HFFc6 (cell line): ENCODE results near the gene TPO. TPM values are rescaled to one million over a fixed set of nuclear protein-coding genes. Genes with fewer than 3 reads are reported as not detected.
A peak's percentile ranks its signal among the peaks of the same experiment; 100 is the strongest.

Source experiments
- DNase-seq: peaks from one replicate; pipeline ENCODE4 v3.0.0-alpha.2; 2018
- H3K27ac Mint-ChIP-seq: 2 replicates; pipeline ENCODE4 v1.8.0; 2020; ENCODE audit warnings: mild to moderate bottlenecking, mixed read lengths
- H3K27me3 Mint-ChIP-seq: 2 replicates; pipeline ENCODE4 v1.8.0; 2021; ENCODE audit warnings: mild to moderate bottlenecking, moderate library complexity, mixed read lengths; ENCODE audit not compliant: insufficient read depth
- H3K36me3 Mint-ChIP-seq: 2 replicates; pipeline ENCODE4 v1.8.0; 2021; ENCODE audit warnings: low read depth, mixed read lengths
- H3K4me1 Mint-ChIP-seq: 2 replicates; pipeline ENCODE4 v1.8.0; 2020; ENCODE audit warnings: low read depth, mixed read lengths
- H3K4me3 Mint-ChIP-seq: 2 replicates; pipeline ENCODE4 v1.8.0; 2020; ENCODE audit warnings: mild to moderate bottlenecking, moderate library complexity, mixed read lengths
- H3K9me3 Mint-ChIP-seq: 2 replicates; pipeline ENCODE4 v1.8.0; 2020; ENCODE audit warnings: mild to moderate bottlenecking, mixed read lengths
- total RNA-seq, 6 experiments: library from RNA; stranded (reverse); fragmentation: NEBNext Ultra II Directional; extraction: Animal tissue kit (Norgen Biotek cat#: 25700); gene quantifications; 2 replicates in 1 of 6; 3 replicates in 5 of 6; pipeline ENCODE4 v1.2.3, GENCODE V29; 2021
- TF ChIP-seq, protein P1 (sequence below): fragments of 200-600 bp; sonication (generic); IDR thresholded peaks from 2 replicates; pipeline ENCODE4 v1.5.0; 2021; ENCODE audit warnings: antibody characterized with exemption, mild to moderate bottlenecking

TPO gene
- total RNA-seq, 6 experiments from 2014 or later, result not detected

DNA sequence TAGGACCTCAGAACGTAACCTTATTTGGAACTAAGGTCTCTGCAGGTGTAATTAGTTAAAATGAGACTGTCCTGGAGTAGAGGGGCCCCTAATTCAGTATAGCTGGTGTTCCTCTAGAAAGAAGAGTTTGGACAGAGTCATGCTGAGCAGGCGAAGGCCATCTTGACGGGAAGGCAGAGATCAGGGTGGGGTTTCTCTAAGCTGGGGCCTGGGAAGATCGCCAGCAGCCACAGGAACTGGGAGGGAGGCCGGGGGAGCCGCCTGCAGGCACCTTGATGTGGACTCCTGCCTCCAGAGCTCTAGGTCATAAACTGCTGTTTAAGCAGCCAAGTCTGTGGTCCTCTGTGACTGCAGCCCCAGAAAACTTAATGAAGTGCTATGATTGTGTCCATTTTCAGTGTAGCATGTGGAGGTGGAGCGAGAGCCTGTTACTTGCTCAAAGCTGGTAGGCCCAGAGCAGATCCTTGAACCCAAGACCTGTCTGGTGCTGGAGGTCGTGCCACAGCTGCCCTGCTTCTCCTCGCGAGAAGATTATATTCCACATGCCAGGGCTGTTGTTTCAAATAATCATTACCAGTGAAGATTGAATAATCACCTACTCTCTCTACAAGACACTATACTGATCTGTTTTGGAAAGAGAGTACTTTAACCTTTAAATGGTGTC is 105.7 kb downstream of the TPO start:
- H3K36me3 Mint-ChIP-seq, result no peaks in the 10 kb centered on the region
- H3K9me3 Mint-ChIP-seq, result no peaks in the 10 kb centered on the region
- peak; percentile 15 for DNase-seq
- no peak overlapping the region for H3K4me3 Mint-ChIP-seq
- H3K27me3 Mint-ChIP-seq, result peaks cover 21% of the 10 kb centered on the region
- H3K4me1 Mint-ChIP-seq, result 0 out of 2 replicates have a peak, but pooled peaks cover 6% of the 10 kb centered on the region
- TF ChIP-seq, protein P1, sequence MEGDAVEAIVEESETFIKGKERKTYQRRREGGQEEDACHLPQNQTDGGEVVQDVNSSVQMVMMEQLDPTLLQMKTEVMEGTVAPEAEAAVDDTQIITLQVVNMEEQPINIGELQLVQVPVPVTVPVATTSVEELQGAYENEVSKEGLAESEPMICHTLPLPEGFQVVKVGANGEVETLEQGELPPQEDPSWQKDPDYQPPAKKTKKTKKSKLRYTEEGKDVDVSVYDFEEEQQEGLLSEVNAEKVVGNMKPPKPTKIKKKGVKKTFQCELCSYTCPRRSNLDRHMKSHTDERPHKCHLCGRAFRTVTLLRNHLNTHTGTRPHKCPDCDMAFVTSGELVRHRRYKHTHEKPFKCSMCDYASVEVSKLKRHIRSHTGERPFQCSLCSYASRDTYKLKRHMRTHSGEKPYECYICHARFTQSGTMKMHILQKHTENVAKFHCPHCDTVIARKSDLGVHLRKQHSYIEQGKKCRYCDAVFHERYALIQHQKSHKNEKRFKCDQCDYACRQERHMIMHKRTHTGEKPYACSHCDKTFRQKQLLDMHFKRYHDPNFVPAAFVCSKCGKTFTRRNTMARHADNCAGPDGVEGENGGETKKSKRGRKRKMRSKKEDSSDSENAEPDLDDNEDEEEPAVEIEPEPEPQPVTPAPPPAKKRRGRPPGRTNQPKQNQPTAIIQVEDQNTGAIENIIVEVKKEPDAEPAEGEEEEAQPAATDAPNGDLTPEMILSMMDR, result no peak
- no peak overlapping the region for H3K27ac Mint-ChIP-seq

DNA sequence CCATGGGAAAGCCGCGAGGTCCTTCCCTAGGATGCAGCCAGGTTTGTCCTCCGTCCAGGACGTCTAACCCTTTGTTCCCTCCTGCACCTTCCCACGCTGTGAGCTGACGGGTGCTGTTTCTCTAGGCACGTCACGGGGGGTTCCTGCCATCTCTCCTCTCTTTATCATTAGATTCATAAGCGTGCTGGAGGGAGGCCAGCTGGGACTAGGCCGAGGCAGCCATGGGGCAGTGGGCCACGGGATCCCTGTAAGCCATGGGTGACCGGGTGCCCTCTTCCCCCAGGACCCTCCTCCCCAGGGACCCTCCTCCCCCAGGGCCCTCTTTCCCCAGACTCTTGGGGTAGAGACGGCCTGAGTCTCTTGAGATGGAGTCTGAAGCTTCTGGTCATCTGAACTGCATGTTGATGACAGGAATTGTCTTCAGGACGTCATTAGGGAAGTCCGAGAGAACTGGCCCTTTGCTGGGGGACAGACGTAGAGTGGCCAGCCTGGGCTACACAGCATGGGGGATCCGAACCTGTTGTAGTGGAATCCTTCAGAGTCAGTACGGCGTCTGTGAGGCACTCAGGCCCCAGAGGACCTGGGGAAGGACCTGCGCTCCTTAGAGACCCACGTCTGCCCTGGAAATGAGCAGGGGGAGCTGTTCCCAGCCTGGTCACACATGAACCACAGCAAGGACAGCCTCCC is 108.1 kb downstream of the TPO start:
- Mint-ChIP-seq H3K4me1 (0 out of 2 replicates have a peak, but pooled peaks cover 6% of the 10 kb centered on the region), H3K36me3 (no peaks in the 10 kb centered on the region), H3K9me3 (no peaks in the 10 kb centered on the region), H3K27me3 (peaks cover 18% of the 10 kb centered on the region), H3K27ac (no peak overlapping the region), H3K4me3 (no peak overlapping the region)
- TF ChIP-seq, protein P1, result no peak
- DNase-seq, result no peak

DNA sequence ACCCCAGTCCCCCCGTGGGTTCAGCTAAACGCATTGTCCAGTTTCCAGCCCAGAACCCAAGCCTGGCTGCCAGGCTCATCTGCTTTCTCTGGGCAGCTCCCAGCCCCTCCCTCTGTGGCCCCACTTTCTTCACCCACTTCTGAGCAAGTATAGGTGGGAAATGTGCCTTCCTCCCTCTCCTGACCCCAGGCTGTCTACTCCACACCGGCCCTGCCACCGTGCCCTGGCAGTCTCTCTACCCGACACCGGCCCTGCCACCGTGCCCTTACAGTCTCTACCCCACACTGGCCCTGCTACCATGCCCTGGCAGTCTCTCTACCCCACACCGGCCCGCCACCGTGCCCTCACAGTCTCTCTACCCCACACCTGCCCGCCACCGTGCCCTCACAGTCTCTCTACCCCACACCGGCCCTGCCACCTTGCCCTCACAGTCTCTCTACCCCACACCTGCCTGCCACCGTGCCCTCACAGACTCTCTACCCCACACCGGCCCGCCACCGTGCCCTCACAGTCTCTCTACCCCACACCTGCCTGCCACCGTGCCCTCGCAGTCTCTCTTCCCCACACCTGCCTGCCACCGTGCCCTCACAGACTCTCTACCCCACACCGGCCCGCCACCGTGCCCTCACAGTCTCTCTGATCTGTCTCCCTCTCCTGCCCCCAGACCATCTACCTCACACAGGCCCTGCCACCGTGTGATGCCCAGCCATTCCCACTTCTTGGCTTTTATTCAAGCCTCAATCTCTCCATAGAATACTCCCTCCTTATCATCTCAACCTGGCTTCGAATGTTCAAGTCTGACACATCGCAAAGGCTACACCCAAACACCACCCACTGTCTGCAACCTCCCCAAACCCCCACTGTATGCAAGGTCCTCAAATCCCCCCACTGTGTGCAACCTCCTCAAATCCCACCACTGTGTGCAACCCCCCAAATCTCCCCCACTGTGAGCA is 108.9 kb downstream of the TPO start:
- Mint-ChIP-seq H3K27me3 (peaks cover 13% of the 10 kb centered on the region), H3K9me3 (no peaks in the 10 kb centered on the region), H3K36me3 (no peaks in the 10 kb centered on the region), H3K4me1 (0 out of 2 replicates have a peak, but pooled peaks cover 6% of the 10 kb centered on the region), H3K27ac (no peak overlapping the region), H3K4me3 (no peak overlapping the region)
- no peak for DNase-seq
- TF ChIP-seq, protein P1, result no peak

DNA sequence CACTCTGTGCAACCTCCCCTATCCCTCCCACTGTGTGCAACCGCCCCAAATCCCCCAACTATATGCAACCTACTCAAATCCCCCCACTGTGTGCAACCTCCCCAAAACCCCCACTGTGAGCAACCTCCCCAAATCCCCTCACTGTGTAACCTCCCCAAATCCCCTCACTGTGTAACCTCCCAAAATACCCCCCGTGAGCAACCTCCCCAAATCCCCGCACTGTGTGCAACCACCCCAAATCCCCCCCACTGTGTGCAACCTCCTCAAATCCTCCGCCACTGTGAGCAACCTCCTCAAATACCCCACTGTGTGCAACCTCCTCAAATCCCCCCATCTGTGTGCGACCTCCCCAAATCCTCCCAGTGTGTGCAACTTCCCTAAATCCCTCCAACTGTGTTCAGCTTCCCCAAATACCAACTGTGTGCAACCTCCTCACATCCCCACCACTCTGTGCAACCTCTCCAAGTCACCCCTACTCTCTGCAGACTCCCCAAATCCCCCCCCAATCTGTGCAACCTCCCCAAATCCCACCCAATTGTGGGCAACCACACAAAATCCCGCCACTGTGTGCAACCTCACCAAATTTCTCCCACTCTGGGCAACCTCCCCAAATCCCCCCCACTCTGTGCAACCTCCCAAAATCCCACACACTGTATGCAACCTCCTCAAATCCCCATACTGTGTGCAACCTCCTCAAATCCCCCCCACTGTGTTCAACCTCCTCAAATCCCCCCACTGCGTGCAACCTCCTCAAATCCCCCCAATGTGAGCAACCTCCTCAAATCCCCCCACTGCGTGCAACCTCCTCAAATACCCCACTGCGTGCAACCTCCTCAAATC is 114.1 kb downstream of the TPO start:
- TF ChIP-seq, protein P1, result no peak
- Mint-ChIP-seq H3K9me3 (no peaks in the 10 kb centered on the region), H3K4me3 (no peak overlapping the region), H3K36me3 (no peaks in the 10 kb centered on the region), H3K4me1 (no peaks in the 10 kb centered on the region), H3K27me3 (peaks cover 2% of the 10 kb centered on the region), H3K27ac (no peak overlapping the region)
- DNase-seq, result no peak
